AG09309 (cell line): ENCODE data around the gene HSP90B1.

Experiments used
- DNase-seq: peaks from one replicate; pipeline ENCODE4 v3.0.0-alpha.2; 2010; ENCODE audit warnings: low read depth
- H3K4me3 ChIP-seq: 2 replicates; pipeline ENCODE4 v1.5.1; 2011; ENCODE audit warnings: mild to moderate bottlenecking, low read depth, low read length, moderate library complexity; ENCODE audit not compliant: control insufficient read depth
- TF ChIP-seq, protein P1 (sequence below): IDR thresholded peaks from 2 replicates; pipeline ENCODE4 v1.5.1; 2011; ENCODE audit warnings: mild to moderate bottlenecking, low read depth, low read length, inconsistent platforms; ENCODE audit not compliant: insufficient read depth, control insufficient read depth; ENCODE audit errors: missing control alignments

Gene HSP90B1

DNA sequence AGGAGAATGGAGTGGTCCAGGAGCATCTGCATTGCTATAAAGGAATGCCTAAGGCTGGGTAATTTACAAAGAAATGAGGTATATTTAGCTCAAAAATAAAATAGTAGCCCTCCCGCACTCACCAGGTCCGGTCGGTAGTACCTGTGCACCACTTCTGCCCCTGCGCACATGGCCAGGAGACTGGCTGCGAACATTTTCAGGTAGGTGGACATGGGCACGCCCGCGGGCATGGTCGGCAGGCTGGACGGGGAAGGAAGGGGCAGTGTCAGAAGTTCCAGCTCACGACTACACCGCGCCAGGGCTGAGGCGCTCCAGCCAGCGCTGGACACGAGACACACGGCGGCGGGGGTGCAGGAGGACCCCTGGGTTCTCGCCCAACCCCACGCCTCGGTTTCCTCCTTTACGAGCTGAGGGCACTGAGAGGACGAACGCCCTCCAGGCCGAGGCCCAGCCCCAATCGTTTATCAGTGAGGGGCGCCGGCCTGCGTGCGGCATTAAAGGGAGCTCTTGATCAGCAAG lies 26.4 kb downstream of the HSP90B1 start:
- TF ChIP-seq, protein P1, sequence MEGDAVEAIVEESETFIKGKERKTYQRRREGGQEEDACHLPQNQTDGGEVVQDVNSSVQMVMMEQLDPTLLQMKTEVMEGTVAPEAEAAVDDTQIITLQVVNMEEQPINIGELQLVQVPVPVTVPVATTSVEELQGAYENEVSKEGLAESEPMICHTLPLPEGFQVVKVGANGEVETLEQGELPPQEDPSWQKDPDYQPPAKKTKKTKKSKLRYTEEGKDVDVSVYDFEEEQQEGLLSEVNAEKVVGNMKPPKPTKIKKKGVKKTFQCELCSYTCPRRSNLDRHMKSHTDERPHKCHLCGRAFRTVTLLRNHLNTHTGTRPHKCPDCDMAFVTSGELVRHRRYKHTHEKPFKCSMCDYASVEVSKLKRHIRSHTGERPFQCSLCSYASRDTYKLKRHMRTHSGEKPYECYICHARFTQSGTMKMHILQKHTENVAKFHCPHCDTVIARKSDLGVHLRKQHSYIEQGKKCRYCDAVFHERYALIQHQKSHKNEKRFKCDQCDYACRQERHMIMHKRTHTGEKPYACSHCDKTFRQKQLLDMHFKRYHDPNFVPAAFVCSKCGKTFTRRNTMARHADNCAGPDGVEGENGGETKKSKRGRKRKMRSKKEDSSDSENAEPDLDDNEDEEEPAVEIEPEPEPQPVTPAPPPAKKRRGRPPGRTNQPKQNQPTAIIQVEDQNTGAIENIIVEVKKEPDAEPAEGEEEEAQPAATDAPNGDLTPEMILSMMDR = no peak
- H3K4me3 ChIP-seq = peak overlapping the region; percentile 96
- no peak for DNase-seq

DNA sequence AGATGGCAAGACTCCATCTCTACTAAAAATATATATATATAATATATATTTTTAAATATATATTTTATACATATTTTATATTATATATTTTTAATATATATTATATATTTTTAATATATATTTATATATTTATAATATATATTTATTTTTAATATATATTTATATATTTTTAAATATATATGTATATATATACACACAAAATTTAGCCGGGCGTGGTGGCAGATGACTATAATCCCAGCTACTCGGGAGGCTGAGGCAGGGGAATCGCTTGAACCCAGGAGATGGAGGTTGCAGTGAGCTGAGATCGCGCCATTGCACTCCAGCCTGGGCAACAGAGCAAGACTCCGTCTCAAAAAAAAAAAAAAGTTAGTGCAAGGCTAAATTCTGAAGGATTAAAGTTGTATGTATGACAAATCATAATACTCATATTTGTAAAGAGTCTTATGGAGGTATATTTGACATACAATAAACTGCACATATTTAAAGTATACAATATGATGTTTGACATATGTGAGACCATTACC lies 27.7 kb downstream of the HSP90B1 start:
- TF ChIP-seq, protein P1 = no peak
- DNase-seq = no peak
- H3K4me3 ChIP-seq = no peak overlapping the region; the same call in 1 of the 2 replicates

DNA sequence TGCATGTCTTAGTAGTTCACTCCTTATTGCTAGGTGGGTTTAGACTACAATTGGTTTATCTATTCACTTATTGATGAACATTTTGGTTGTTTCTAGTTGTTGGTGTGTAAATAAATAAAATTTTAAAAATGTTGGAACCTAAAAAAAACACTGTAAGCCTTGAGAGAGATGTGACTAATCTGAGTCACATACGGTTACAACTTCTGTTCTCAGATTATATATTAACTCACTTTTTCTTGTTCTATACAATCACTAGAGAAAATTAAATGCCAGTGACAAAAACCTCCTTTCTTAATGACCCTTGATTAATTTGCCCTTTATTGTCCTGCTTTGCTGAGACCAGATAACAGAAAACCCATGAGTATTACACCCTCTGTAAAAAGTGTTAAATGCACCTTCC lies 28.4 kb downstream of the HSP90B1 start:
- TF ChIP-seq, protein P1 = no peak
- DNase-seq = no peak

DNA sequence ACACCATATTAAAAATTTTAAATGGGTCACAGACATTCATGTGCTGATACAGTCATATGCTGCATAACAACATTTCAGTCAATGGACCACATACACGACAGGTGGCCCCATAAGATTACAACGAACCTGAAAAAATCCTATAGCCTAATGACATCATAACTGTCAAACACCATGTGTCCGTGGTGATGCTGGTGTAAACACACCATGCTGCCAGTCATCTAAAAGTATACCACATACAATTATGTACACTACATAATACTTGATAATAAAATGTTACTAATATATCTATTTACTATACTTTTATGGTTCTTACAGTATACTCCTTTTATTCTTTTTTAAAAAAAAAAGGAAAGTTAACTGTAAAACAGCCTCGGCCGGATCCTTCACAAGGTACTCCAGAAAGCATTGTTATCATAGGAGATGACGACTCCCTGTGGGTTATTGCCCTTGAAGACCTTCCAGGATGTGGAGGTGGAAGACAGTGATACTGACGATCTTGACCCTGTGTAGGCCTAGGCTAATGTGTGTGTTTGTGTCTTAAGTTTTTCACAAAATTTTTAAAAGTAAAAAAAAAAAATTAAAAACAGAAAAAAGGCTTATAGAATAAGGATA lies 30.5 kb downstream of the HSP90B1 start:
- no peak for DNase-seq
- H3K4me3 ChIP-seq = no peak overlapping the region
- TF ChIP-seq, protein P1 = no peak

More for the DNA sequence above, 28.4 kb downstream of the HSP90B1 start:
- no peak overlapping the region for H3K4me3 ChIP-seq

DNA sequence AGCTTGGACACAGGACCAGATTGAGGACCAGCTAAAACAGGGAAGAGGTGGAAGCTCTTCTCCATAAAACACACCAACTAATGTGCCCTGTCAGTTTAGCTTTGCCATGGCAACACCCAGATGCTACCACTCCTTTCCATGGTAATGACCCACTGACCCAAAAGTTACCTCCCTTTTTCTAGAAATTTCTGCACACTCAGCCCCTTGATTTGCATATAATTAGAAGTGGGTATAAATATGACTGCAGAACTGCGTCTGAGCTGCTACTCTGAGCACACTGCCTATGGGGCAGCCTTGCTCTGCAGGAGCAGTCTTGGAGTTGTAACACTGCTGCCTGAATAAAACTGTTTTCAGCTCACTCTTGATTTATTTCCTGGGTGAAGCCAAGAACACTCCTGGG lies 32.3 kb downstream of the HSP90B1 start:
- DNase-seq = no peak
- no peak overlapping the region for H3K4me3 ChIP-seq
- TF ChIP-seq, protein P1 = no peak

DNA sequence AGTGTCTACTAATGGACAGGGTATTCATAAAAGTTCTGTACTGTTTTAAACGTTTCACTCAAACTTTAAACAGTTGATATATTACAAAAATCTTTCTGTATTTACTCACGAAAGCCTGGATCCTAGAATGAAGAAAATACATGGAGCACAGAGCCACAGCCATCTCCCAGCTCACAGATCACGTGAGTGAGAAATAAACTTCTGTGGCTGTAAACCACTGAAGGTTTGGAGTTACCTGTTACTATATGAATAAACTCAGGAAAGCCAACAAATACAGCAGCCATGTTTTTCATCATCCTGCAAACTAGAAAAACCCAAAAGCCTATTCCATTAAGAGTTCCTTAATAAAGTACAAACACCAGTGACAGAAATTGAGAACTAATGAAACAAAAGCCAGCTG lies 34.6 kb downstream of the HSP90B1 start:
- DNase-seq = no peak
- H3K4me3 ChIP-seq = peak overlapping the region; percentile 82
- TF ChIP-seq, protein P1 = no peak

DNA sequence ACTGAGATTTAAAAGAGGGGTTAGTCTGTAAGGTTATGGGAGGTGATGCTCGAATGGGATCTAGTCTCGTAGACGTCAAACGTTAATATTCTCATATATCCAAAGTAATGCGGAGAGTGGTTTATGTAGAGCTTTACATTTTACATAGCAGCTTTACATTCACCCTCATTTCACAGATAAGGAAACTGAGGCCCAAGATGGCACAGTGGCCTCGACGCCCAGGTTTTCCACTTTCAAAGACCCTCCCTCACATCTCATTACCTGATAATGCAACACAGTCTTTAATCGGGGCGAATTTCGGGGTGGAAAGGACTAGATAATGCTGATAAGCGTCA lies 35.0 kb downstream of the HSP90B1 start:
- peak overlapping the region; percentile 82 for H3K4me3 ChIP-seq
- DNase-seq = no peak
- TF ChIP-seq, protein P1 = no peak
